ENCODE measurements around the gene FASTKD2.

Gene FASTKD2

DNA sequence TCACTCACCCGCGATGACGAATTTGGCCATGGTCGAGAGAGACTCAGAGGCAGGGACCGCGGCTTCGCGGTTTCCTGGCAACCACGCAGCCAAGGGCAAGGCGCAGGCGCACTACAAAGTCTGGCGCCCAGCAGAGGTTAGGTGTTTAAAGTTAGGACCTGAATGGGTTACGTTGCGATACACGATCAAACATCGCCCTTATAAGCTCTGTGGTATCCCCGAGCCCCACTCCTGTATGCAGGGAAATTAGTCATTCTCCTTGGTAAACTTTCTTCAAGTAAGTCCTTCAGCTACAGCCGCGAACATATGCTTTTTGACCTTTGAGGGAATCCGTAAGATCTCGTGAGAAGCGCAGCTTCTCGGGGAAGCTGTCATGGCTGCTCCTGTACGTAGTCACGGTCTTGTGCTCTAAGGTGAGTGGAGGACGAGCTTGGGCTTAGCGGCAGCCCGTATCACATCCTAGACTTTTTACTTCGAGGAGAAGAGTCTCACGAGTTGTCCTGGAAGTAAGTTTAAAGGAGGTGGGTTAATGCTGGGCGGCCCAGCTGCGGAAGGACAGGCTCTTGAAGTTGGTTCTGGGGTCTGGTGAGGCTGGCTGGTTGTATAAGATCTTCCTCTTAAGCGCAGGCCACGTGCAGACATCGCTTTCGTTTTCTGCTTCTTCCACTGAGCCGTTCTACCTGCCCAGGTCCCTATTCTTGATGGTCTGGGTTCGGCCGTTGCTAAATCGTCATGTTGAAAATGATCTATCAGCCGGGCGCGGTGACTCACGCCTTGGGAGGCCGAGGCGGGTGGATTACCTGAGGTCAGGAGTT lies at the start of gene FASTKD2, which contains the start of gene MDH1B:
TSS of gene FASTKD2 (plus strand) at position 365 of the 815 bp plus-strand sequence. CDS start 1,088 bp downstream, outside the sequence.
TSS of gene MDH1B (minus strand) at position 87 of the 815 bp plus-strand sequence. CDS start at position 30, 57 bp downstream.
- DNase-seq (ENCODE audit: low read depth in 3 of 3, low spot score in 1 of 3): peak; percentile 49 to 65 (median 63)

GRCh38 chr2:206716623-206717022 lies 48.8 kb upstream of the FASTKD2 start:
- DNase-seq (ENCODE audit: low read depth in 3 of 3, low spot score in 1 of 3): no peak

DNA sequence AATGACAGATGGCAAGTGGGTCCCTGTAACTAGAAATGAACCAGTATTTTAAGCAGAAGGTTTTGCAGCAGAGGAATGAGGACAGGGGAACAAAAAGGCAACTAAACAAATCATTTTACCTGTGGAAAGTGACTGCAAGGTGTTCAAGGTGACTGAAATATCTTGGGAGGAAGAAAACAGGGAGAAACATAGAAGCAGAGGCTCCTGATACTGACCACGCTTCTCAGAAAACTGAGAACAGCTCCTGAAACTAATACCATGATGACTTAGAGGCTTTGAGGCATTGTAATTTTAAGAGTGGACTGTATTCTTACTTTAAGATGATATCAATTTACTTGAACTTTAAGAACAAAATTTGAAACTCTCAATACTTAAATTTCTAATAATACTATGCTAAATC lies 47.1 kb upstream of the FASTKD2 start, which contains the start of gene DYTN:
TSS of gene DYTN (minus strand) at position 101 of the 400 bp plus-strand sequence. CDS start 117 bp downstream, outside the sequence.
- no peak for DNase-seq (ENCODE audit: low read depth in 3 of 3, low spot score in 1 of 3)

- DNase-seq (ENCODE audit: low read depth in 3 of 3, low spot score in 1 of 3): no peak
Measured at GRCh38 chr2:206721256-206721920, 44.0 kb upstream of the FASTKD2 start.

- no peak for DNase-seq (ENCODE audit: low read depth in 3 of 3, low spot score in 1 of 3)
Measured at GRCh38 chr2:206723288-206723687, 42.1 kb upstream of the FASTKD2 start.

DNA sequence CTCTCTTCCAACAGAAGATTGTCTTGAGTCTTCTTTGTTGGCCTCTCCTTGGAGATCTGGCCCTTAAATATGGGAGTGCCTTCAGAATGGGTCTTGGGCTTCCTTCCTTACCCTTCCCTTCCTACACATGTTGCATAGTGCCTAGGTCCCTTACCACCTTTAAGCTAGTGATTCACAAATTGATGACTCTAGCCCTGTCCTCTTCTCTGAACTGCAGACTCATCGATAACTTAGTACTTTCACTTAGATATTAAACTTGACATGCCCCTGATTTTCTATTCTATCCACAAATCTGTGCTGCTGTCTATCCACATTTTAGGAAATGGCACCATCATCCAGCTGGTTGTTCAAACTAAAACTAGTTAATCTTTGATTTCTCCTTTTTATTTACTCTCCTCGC lies 38.1 kb upstream of the FASTKD2 start:
- no peak for DNase-seq (ENCODE audit: low read depth in 3 of 3, low spot score in 1 of 3)

DNA sequence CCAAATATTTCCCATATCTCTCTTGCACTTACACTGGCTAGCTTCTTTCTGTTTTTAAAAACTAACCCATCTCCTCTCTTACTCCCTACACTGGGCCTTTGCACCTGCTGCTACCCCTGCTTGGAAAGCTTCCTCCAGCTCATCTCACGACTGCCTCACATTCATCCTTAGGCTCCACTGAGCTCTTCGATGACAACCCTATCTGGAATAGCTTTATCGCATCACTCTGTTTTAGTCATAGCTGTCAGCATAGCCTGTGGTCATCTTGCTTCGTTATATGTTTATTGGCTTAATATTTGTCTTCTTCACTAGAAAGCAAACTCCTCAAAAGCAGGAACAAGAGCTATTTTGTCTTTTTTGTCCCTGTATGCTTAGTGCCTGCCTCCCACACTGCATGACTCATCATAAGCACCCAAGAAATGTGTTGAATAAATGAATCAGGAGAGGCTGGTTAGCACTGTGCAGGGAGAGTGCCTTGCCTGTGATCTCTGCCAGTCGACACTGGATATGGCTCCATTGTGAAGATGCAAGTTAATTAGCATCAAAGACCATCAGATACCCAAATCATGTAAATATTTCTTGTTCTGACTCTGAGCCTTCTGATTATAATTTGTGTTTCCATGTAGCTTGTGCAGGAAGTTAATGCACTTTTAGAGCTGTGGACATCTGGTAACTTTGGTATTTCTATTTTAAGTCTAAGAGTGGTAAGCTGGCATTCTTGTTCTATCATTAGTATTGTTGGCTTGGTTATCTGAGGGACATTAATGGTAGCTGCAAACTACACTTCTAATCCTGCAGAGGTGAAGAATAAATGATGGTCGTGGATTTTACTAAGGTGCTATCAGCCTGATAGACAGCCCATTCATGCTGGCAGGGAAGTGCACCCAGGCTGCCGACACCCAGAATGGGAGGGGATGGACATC lies 36.9 kb upstream of the FASTKD2 start:
- DNase-seq (ENCODE audit: low read depth in 3 of 3, low spot score in 1 of 3): no peak

DNA sequence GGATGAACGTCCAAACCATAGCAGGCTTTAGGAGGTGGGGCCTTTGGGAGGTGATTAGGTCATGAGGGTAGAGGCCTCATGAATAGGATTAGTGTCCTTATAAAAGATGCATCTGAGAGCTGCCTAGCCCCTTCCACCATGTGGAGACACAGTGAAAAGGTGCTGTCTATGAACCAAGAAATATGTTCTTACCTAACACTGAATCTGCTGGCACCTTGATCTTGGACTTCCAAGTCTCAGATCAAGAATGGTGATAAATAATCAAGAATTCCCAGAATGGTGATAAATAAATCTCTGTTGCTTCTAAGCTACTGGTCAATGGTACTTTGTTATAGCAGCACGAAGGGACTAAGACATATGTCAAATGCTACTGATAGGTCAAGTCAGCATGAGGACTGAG lies 32.1 kb upstream of the FASTKD2 start:
- no peak for DNase-seq (ENCODE audit: low read depth in 3 of 3, low spot score in 1 of 3)

- no peak for DNase-seq (ENCODE audit: low read depth in 3 of 3, low spot score in 1 of 3)
Measured at GRCh38 chr2:206736935-206737334, 28.5 kb upstream of the FASTKD2 start.

DNA sequence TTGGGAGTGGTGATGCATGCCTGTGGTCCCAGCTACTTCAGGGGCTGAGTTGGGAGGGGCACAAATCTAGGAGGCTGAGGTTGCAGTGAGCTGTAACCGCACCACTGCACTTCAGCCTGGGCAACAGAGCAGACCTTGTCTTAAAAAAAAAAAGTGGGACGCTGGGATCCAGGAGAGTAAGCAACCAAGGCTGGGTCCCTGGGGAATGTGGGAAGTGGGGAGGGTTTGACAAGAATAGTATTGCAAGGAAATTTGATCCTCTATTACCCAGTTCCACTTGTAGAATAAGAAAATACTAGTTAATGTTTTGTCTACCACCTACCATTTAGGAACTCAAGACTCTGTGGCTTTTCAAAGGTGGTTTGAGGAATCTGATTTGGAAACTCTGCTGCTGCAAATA lies 26.1 kb upstream of the FASTKD2 start:
- DNase-seq (ENCODE audit: low read depth in 3 of 3, low spot score in 1 of 3): no peak

- DNase-seq (ENCODE audit: low read depth in 3 of 3, low spot score in 1 of 3): no peak
Measured at GRCh38 chr2:206740800-206741199, 24.6 kb upstream of the FASTKD2 start.

DNA sequence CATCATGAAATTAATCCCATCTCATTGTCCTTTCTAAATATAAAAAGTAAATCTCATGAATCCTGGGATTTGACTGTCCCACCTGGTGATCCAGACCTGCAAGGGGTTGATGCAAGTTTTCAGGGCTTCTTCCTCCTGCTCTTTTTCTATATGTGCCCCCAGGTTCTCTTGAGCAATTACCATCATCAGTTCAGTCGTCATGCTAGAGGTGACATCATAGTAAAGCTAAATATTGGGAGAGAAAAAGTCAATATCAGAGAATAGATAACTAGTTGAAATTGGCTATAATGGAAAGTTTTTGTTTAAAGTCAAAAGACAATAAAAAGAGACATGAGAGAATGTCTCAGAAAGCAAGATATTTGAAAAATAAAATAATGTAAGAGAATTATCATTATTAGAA lies 8.6 kb upstream of the FASTKD2 start:
- no peak for DNase-seq (ENCODE audit: low read depth in 3 of 3, low spot score in 1 of 3)

GRCh38 chr2:206764673-206765241 lies 649 bp upstream of the FASTKD2 start:
- DNase-seq (ENCODE audit: low read depth in 3 of 3, low spot score in 1 of 3): no peak

DNA sequence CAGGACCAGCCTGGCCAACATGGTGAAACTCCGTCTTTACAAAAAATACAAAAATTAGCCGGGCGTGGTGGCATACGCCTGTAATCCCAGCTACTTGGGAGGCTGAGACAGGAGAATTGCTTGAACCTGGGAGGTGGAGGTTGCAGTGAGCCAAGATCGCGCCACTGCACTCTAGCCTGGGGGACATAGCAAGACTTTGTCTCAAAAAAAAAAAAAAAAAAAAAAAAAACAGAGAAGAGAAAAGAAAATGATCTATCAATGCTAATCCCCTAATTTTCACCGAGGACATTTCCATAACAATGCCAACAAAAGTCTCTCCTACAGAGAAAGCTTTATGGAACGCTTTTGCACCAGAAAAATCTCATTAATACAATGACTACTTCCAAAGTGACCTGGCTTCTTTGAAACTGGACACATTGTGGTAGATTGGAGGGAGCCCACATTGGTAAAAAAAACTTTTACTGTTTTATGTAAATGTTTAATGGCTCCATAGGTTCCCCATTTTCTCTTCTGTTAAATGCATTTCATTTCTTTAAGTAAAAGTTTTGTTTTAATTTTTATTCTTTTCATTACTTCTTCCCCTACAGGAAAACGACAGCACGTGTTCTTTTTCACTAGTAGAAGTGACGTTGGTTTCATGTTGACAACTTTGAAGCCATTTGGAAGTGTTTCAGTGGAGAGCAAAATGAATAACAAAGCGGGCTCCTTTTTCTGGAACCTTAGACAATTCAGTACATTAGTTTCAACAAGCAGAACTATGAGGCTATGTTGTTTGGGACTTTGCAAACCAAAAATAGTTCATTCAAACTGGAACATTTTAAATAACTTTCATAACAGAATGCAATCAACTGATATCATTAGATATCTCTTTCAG lies 888 bp downstream of the FASTKD2 start:
- no peak for DNase-seq (ENCODE audit: low read depth in 3 of 3, low spot score in 1 of 3)

DNA sequence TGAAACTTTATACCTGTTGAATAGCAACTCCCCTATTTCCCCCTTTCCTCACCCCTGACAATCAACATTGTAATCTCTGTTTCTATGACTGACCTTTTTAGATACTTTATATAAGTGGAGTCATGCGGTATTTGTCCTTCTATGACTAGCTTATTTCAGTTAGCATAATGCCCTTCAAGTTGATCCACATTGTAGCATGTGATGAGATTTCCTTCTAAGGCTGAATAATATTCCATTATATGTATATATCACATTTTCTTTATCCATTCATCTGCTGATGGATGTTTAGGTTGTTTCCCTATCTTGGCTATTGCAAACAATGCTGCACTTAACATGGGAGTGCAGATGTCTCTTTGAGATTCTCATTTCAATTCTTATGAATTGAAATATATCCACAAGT lies 9.5 kb downstream of the FASTKD2 start:
- no peak for DNase-seq (ENCODE audit: low read depth in 3 of 3, low spot score in 1 of 3)

DNA sequence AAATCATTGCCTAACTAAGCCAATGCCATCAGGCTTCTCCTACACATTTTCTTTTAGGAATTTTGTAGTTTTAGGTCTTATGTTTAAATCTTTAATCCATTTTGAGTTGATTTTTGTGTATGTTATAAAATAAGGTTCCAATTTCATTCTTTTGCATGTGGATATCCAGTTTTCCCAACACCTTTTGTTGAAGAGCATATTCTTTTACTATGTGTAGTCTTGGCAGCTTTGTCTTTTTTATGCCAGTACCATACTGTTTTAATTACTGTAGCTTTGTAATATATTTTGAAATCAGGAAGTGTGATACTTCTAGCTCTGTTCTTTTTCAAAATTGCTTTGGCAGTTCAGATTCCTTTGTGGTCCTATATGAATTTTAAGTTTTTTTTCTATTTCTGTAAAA lies 11.0 kb downstream of the FASTKD2 start:
- DNase-seq (ENCODE audit: low read depth in 3 of 3, low spot score in 1 of 3): no peak

GRCh38 chr2:206780671-206781070 lies 15.3 kb downstream of the FASTKD2 start:
- DNase-seq (ENCODE audit: low read depth in 3 of 3, low spot score in 1 of 3): no peak

DNA sequence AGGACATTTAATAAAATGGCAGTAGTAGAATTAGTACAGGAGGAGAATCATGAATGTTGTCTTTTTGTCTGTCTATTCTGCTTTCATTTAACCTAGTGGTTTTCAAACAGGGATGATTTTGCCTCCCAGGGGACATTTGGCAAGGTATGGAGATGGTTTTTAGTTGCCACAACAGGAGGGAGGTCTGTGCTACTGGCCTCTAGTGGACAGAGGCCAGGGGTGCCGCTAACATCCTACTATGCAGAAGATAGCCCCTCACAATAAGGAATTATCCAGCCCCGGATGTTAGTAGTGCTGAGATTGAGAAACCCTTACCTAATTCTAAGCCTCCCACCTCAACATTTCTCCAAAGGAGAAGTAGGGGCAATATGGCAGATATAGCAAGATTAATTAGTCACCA lies 18.3 kb downstream of the FASTKD2 start:
- DNase-seq (ENCODE audit: low read depth in 3 of 3, low spot score in 1 of 3): no peak

DNA sequence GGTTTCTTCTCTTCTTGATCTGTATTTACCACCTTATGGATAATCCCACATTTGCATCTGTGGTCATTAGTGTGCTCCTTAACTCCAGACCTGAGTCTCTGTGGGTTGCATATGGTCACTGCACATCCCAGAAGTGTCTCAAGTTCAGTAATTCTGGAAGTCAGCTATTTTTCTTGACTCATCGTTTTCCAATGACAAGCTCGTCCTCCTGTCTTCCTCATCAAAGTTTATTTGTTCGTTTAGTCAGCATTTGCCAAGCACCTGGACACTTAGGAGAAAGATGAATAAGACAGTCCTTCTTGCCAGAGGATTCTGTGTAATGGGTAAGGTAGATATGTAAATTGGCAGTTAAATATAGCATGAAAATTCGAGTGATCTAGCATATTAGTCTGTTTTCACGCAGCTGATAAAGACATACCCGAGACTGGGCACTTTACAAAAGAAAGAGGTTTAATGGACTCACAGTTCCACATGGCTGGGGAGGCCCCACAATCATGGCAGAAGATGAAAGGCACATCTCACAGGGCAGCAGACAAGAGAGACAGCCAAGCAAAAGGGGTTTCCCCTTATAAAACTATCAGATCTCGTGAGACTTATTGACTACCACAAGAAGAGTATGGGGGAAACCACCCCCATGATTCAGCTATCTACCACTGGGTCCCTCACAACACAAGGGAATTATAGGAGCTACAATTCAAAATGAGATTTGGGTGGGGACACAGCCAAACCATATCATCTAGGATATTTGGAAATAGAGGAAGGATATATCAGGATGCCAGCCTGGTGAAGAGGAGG lies 19.4 kb downstream of the FASTKD2 start:
- no peak for DNase-seq (ENCODE audit: low read depth in 3 of 3, low spot score in 1 of 3)
